Measurements from ENCODE around the gene PLIN3.
"Not testable (repeated sequence)": the region's sequence is repeated elsewhere in the genome, so short reads cannot be mapped to it uniquely, and the experiment has no call there.

PLIN3 gene

DNA sequence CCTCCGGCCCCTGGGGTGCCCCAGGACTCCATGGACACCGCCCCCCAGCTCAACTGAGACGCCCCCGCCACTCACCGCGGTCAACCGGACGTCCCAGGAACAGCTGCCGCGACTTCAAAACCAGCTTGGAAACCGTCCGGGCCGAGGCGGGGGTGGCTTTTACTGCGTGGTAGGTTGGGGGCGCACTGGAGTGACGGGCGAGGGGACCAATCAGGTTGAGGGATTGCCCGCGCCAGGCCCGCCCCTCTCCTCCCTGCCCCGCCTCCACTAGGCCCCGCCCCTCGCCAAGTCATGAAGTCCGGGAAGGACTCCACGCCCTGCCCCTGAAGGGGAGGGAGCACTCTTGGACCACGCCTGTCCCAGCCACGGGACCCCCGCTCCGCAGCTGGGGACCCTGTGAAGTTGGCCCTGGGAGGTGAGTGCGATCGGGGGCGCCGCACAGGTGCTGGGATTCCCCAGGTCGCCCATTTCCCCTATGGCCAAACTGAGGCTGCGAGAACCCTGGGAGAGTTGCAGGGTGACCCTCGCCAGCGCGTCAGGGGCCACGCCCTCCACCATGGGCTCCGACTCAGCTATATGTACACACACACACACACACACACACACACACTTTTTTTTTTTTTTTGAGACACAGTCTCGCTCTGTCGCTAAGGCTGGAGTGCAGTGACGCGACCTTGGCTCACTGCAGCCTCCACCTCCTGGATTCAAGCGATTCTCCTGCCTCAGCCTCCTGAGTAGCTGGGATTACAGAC lies at the start of gene PLIN3:
PLIN3 (minus strand) TSS at position 134 of the 752 bp plus-strand sequence. CDS start 6,273 bp downstream, outside the sequence.
- peak; percentile 90 to 95 for DNase-seq (ENCODE audit: low read depth in 2 of 2)

- DNase-seq (ENCODE audit: low read depth in 2 of 2) = no peak
These were observed 49.0 kb upstream of the PLIN3 start for GRCh38 chr19:4916292-4917082.

GRCh38 chr19:4914736-4915501 lies 47.5 kb upstream of the PLIN3 start:
- peak; percentile 54 to 62 for DNase-seq (ENCODE audit: low read depth in 2 of 2)

DNA sequence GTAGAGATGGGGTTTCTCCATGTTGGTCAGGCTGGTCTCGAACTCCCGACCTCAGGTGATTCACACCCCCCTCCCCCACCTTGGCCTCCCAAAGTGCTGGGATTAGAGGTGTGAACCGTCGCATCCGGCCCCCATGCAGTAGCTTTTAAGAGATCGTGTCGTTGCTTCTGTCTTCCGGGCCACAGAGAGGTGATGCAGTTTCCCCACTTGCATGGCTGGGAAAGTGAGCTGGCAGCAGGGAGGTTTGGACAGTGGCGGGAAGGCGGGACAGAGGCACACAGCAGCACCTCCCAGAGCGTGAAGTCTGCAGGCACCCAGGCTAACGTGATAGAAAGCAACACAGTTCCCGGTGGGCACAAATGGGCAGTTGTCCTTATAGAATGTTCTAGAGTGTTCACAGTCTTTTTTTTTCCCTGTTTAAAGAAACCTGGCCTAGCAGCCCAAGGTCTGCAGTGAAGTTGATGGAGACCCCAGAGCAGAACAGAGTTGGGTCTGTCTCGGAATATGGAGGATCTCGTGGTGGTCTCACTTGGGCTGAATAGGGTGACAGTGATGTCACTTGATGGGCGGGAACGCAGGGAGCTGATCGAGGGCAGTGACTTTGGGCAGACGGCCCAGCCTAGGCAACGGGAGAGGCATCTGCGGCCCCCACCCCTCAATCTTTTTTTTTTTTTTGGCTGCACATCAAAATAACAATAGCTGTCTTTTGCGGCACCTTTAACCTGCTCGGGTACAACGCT lies 46.7 kb upstream of the PLIN3 start:
- DNase-seq (ENCODE audit: low read depth in 2 of 2) = no peak

DNA sequence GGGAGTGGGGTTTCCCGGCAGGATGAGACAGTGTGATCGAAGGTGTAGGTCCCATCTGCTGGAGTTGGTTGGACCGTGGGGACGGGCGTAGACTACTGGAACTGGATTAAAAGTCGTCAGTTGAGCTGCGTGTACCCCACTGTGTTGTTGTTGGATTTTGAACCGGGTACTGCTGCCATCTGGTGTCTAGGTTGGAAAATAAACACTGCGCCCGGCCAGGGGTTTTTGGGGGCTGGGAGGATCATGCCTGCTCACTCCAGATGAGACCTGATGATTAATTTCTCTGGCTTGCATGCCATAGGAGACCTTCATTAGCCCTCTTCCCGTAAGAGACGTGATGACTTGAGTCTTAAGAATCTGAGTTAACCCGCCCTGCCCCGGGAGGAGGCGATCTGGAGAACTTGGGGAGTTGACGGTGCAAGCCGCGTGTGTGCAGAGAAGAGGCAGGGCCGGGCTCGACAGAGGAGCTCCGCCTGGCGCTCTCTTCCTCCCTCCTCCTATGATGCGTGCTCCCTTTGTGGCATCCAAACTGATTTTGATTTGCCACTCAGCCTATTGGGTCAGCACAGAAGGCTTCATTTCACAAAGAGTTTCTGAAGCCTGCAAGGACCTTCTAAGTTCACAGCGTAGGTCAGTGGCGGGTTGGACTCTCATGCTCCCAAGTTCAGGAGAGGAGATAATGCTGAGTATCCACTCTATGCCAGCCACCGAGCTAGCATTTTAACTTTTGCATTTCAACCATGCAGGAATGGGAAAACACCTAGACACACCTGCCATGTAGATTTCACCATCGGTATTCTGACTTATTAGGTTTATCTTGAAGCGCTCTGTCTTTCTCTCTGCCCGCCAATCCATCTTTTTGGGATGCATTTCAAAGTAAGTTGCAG lies 44.6 kb upstream of the PLIN3 start:
- peak in 1 of 2 donors; percentile 65 for DNase-seq (ENCODE audit: low read depth in 2 of 2)

DNA sequence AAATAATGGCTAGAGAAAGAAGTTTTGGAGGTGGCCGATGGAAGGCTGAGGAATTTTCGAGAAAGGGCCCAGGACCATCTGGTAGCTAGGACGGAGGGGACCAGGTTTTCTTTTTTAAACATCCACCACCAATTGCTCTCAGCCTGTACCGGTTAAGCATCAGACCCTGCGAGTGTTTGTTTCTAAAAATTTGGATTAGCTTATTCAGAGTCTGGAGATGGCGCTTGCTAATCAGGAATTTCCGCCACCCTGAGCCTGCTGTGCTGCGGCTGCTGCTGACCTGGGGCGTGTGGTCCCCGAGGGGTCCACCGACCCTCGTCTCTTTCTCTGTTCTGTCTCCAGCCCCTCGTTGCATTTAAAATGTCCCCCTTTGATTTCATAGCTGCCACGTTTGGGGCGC lies 43.8 kb upstream of the PLIN3 start:
- DNase-seq (ENCODE audit: low read depth in 2 of 2) = no peak

DNA sequence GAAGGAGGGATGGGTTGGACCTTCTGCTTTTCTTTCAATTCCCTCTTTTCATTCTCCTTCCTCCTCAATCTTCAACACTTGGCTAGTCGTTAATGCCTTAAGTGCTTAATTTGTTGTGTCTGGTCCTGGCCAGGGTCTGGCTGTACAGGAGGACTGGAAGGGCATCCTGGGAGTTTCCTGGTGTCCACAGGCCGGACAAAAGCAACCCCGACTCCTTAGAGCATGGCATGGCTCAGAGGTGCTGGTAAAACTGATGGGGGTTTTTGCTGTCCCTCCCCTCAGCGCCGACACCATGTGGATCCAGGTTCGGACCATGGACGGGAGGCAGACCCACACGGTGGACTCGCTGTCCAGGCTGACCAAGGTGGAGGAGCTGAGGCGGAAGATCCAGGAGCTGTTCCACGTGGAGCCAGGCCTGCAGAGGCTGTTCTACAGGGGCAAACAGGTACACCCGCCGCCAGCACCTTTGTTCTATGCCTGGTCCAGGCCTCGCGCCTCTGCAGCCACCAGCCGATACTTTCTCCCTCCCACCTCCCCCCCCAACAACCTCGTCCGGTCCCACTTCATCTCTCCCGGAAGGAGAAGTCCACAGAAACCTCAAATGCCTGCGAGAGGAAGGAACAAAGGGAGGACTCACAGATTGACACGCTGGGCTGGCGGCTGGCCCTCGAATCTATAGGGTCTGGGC lies 43.3 kb upstream of the PLIN3 start:
- no peak for DNase-seq (ENCODE audit: low read depth in 2 of 2)

DNA sequence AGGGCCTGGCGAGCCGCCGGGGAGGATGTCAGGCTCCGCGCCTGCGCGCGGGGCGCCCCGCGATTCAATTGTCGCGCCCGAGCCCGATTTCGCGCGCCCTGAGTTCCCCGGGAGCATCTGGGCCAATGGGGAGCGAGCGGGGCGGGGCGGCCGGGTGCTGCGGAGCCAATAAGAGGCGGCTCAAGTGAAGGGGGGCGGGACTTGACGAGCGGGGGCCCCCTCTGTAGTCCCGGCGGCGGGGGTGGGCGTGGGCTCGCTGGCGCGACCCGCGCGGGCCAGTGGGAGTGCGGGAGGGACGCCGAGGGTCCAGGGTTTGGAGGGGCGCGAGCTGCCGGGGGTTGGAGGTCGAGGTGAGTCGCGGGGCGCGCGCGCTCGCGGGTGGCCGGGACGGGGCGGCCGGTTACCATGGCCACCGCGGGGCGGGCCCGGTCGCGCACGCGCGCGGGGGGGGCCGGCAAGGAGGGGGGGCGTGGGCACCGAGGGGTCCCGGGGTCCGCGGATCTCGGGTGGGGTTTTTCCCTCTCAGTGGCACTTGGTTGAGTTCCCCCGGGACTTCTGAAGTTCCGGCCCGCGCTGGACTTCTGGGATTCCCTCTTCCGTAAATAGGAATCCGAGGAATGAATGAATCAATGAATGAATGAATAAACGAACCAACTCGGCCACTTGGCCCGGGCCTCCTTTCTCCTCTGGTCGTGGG lies 42.6 kb upstream of the PLIN3 start:
- peak; percentile 93 to 96 for DNase-seq (ENCODE audit: low read depth in 2 of 2)

GRCh38 chr19:4909156-4909896 lies 41.9 kb upstream of the PLIN3 start, which contains the start of gene UHRF1:
Gene UHRF1 (plus strand): TSS chr19:4909501. CDS start chr19:4910886, 1,385 bp downstream.
- peak; percentile 76 to 77 for DNase-seq (ENCODE audit: low read depth in 2 of 2)

DNA sequence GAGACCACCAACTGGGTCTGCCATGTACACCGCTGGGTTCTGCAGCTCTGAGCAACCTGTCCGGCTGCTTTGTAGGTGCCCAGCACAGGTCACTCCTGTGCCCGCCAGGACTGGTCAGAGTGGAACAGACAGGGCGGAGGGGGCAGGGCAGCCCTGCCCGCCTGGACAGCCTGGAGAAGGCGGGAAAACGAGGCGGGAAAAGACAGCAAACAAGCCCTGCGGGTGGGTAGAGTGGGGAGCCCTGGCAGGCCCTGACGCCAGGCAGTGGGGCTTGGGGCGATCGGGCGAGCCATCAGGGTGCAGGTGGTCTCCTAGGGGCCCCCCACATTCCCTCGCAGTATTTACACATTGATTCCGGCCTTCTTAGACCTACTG lies 41.3 kb upstream of the PLIN3 start:
- no peak for DNase-seq (ENCODE audit: low read depth in 2 of 2)

GRCh38 chr19:4908360-4908759 lies 40.9 kb upstream of the PLIN3 start:
- no peak for DNase-seq (ENCODE audit: low read depth in 2 of 2)

- DNase-seq (ENCODE audit: low read depth in 2 of 2) = no peak
These were observed 39.5 kb upstream of the PLIN3 start for GRCh38 chr19:4906963-4907362.

DNA sequence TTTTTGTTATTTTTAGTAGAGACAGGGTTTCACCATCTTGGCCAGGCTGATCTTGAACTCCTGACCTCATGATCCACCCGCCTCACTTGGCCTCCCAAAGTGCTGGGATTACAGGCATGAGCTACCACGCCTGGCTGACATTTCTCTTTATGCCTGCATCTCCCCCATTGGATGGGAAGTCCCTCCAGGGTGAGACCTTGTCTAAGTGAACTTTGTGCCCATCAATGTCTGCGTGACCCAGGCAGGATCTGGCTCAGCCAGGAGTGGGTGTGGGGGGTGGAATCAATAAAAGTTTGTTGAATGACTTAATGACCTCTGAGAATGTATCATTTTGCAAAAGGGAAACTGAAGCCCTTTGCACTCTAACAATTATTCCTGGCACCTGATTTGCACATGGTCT lies 37.0 kb upstream of the PLIN3 start:
- no peak for DNase-seq (ENCODE audit: low read depth in 2 of 2)

DNA sequence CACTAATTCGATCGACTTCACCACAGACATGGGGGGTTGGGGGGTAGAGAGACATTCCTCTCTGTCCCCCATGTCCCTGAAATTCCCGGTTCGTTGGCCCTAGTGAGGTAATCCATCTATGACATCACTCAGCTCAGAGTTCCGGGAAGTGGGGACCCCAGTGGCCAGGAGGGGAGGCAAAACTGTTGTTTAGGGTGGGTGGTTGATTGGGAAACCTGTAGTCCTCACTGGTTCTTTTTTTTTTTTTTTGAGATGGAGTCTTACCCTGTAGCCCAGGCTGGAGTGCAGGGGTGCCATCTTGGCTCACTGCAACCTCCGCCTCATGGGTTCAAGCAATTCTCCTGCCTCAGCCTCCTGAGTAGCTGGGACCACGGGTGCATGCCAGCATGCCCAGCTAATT lies 35.3 kb upstream of the PLIN3 start, which contains the start of gene ARRDC5:
ARRDC5 (minus strand) TSS at position 101 of the 400 bp plus-strand sequence; CDS start at position 30, 71 bp downstream.
- no peak for DNase-seq (ENCODE audit: low read depth in 2 of 2)

GRCh38 chr19:4900879-4901278 lies 33.4 kb upstream of the PLIN3 start:
- DNase-seq (ENCODE audit: low read depth in 2 of 2) = not testable (repeated sequence)

GRCh38 chr19:4897146-4897545 lies 29.7 kb upstream of the PLIN3 start:
- DNase-seq (ENCODE audit: low read depth in 2 of 2) = no peak

GRCh38 chr19:4896372-4896771 lies 28.9 kb upstream of the PLIN3 start:
- no peak for DNase-seq (ENCODE audit: low read depth in 2 of 2)

GRCh38 chr19:4892962-4893361 lies 25.5 kb upstream of the PLIN3 start:
- not testable (repeated sequence) for DNase-seq (ENCODE audit: low read depth in 2 of 2)
